Panc1 (cell line): ENCODE data around the gene UNC13A. TPM values are rescaled to one million over a fixed set of nuclear protein-coding genes. Genes with fewer than 3 reads are reported as not detected.

ENCODE experiments used
- ATAC-seq: fragments of 200-7000 bp; cut with Tn5 transposase; 2 replicates; pipeline ENCODE4 v1.9.1; 2020; ENCODE audit warnings: mild to moderate bottlenecking, moderate library complexity
- BruUV-seq: library from RNA; stranded (reverse); fragments of 400-500 nt; replicated peaks from 2 replicates; lab custom pipeline; 2021; lab: Mats Ljungman, UMichigan
- CTCF ChIA-PET: fragments of 300-600 bp; sonication (Branson Sonifier 250); formaldehyde crosslinking; loops from one replicate; lab custom pipeline; 2022; ENCODE audit warnings: antibody characterized with exemption; lab: Charles Lee
- POLR2A ChIA-PET: fragments of 300-600 bp; sonication (Branson Sonifier 250); formaldehyde crosslinking; loops from one replicate; lab custom pipeline; 2022; ENCODE audit warnings: antibody characterized with exemption; lab: Charles Lee
- DNase-seq: peaks from one replicate; pipeline ENCODE4 v3.0.0-alpha.2; 2010; ENCODE audit warnings: low read depth, low spot score
- H3K27ac ChIP-seq: 2 replicates; pipeline ENCODE4 v1.5.1; 2011; ENCODE audit warnings: mild to moderate bottlenecking, low read length, inconsistent platforms
- H3K27me3 ChIP-seq: fragments of 200-500 bp; sonication (Bioruptor generic); 2 replicates; pipeline ENCODE4 v1.6.0; 2014; ENCODE audit warnings: low read length, inconsistent platforms; ENCODE audit not compliant: control insufficient read depth, insufficient read depth
- H3K36me3 ChIP-seq: fragments of 200-500 bp; sonication (Bioruptor generic); 2 replicates; pipeline ENCODE4 v1.5.1; 2014; ENCODE audit warnings: inconsistent platforms, mild to moderate bottlenecking, low read length, moderate library complexity; ENCODE audit not compliant: control insufficient read depth, insufficient read depth
- H3K4me1 ChIP-seq: 2 replicates; pipeline ENCODE4 v1.5.1; 2011; ENCODE audit warnings: inconsistent platforms, mild to moderate bottlenecking, low read length, moderate library complexity; ENCODE audit not compliant: control insufficient read depth, insufficient read depth
- H3K4me3 ChIP-seq, 2 experiments: 2 replicates each; pipeline ENCODE4 v1.5.1; 2011 to 2012; ENCODE audit warnings: low read depth in 2 of 2, low read length in 2 of 2, mild to moderate bottlenecking in 2 of 2, inconsistent platforms in 1 of 2, moderate library complexity in 1 of 2
- H3K9me3 ChIP-seq: fragments of 200-500 bp; sonication (Bioruptor generic); 2 replicates; pipeline ENCODE4 v1.5.1; 2014; ENCODE audit warnings: low read depth, mild to moderate bottlenecking, inconsistent platforms, low read length, moderate library complexity; ENCODE audit not compliant: control insufficient read depth, insufficient read depth
- CTCF ChIP-seq: fragments of 450-650 bp; IDR thresholded peaks from 2 replicates; pipeline ENCODE4 v1.5.1; 2017; ENCODE audit warnings: mild to moderate bottlenecking
- POLR2AphosphoS5 ChIP-seq: IDR thresholded peaks from 2 replicates; pipeline ENCODE4 v1.6.1; 2012; ENCODE audit warnings: mild to moderate bottlenecking, low read depth, low read length, moderate library complexity
- REST ChIP-seq, 2 experiments: IDR thresholded peaks; 2 replicates each; pipeline ENCODE4 v1.6.1; 2011 to 2012; ENCODE audit warnings: low read depth in 2 of 2, control low read depth in 1 of 2, low read length in 1 of 2, mild to moderate bottlenecking in 1 of 2, moderate library complexity in 1 of 2; ENCODE audit not compliant: insufficient read depth in 1 of 2
- SIN3A ChIP-seq: IDR thresholded peaks from 2 replicates; pipeline ENCODE4 v1.6.1; 2012; ENCODE audit warnings: low read depth, mild to moderate bottlenecking, low read length, moderate library complexity, borderline replicate concordance; ENCODE audit not compliant: insufficient read depth
- TCF7L2 ChIP-seq: IDR thresholded peaks from 2 replicates; pipeline ENCODE4 v1.6.1; 2011; ENCODE audit warnings: mild to moderate bottlenecking, low read depth, low read length, inconsistent platforms
- in situ Hi-C: cut with HindIII; loops from 2 replicates; pipeline ENCODE4 v1.10.0; 2016; ENCODE audit warnings: low sequenced_read_pairs, low pct_unique_long_range_greater_than_20kb
- intact Hi-C: fragments of 100-400 bp; cut with micrococcal nuclease; formaldehyde crosslinking; loops from one replicate; pipeline ENCODE4 v1.10.0; 2022; ENCODE audit not compliant: unreplicated experiment
- total RNA-seq: library from RNA; stranded (reverse); gene quantifications from one replicate; pipeline ENCODE4 v1.2.1, GENCODE V29; 2021; ENCODE audit not compliant: unreplicated experiment

The UNC13A gene
- total RNA-seq, 1 experiment from 2014 or later = 0.46 TPM

DNA sequence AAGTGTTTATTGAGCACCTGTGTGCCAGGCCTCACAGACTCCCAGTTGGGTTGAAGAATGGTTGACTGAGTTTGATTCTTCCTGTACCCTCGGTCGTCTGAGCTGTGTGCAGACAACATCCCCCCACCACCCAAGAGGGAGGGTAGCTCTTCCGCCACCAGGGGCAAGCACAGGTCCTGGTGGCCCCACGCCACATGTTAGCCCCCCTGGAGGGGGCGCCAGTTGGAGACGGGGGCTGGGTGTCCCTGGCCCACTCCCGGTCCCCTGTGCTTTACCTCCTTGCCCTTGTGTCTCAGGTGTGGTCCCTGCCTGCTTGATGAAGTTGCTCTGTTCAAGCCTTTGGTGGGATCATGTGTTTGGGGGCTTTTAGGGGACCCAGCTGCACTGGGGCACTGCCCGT, 105.5 kb downstream of the UNC13A start:
- in situ Hi-C loops = no loop called here
- intact Hi-C loops = no loop called here
- BruUV-seq = no TSS peak
- Histone ChIP-seq H3K4me3 (no peak overlapping the region), H3K27me3 (no peaks in the 10 kb centered on the region), H3K4me1 (no peaks in the 10 kb centered on the region), H3K27ac (no peak overlapping the region), H3K9me3 (no peaks in the 10 kb centered on the region), H3K36me3 (no peaks in the 10 kb centered on the region)
- no peak for TF ChIP-seq CTCF
- TF ChIP-seq SIN3A = no peak
- no peak for TF ChIP-seq POLR2AphosphoS5
- ATAC-seq = no peak
- ChIA-PET POLR2A (interaction anchor here (0.6 kb wide), 1 partner anchor 25 kb away, joined by 3 read pairs; no protein-coding TSS in a partner anchor), CTCF (no interaction called here)
- DNase-seq = no peak

- no peak for DNase-seq
- ChIA-PET POLR2A (interaction anchor here (0.7 kb wide), 1 partner anchor 364 kb away, joined by 7 read pairs; no protein-coding TSS in a partner anchor), CTCF (no interaction called here)
- Histone ChIP-seq H3K4me1 (no peaks in the 10 kb centered on the region), H3K9me3 (no peaks in the 10 kb centered on the region), H3K27ac (no peak overlapping the region), H3K36me3 (no peaks in the 10 kb centered on the region), H3K4me3 (no peak overlapping the region), H3K27me3 (no peaks in the 10 kb centered on the region)
- in situ Hi-C loops (no loop called here), intact Hi-C loops (no loop called here)
- no TSS peak for BruUV-seq
- ATAC-seq = no peak
- TF ChIP-seq POLR2AphosphoS5 (no peak), SIN3A (no peak), CTCF (no peak), REST (IDR thresholded peaks at IDR 0.05; ENCODE audit: insufficient read depth in 1 of 2, low read depth in 2 of 2, low read length in 1 of 2) (no peak), TCF7L2 (no peak)
These were observed 106.8 kb downstream of the UNC13A start for GRCh38 chr19:17581211-17581874.
